Stimulated activated CD4-positive, alpha-beta T cell treated with anti-CD3 and anti-CD28 coated beads, TNF-alpha, amount 100 ng/mL, for 4 hours (primary cell): ENCODE data around the gene OR52W1.

Experiments
- DNase-seq, 3 experiments: peaks; one replicate each; pipeline ENCODE4 v3.0.0-alpha.2; 2020; ENCODE audit warnings: low read depth in 3 of 3

OR52W1 gene, protein sequence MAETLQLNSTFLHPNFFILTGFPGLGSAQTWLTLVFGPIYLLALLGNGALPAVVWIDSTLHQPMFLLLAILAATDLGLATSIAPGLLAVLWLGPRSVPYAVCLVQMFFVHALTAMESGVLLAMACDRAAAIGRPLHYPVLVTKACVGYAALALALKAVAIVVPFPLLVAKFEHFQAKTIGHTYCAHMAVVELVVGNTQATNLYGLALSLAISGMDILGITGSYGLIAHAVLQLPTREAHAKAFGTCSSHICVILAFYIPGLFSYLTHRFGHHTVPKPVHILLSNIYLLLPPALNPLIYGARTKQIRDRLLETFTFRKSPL

DNA sequence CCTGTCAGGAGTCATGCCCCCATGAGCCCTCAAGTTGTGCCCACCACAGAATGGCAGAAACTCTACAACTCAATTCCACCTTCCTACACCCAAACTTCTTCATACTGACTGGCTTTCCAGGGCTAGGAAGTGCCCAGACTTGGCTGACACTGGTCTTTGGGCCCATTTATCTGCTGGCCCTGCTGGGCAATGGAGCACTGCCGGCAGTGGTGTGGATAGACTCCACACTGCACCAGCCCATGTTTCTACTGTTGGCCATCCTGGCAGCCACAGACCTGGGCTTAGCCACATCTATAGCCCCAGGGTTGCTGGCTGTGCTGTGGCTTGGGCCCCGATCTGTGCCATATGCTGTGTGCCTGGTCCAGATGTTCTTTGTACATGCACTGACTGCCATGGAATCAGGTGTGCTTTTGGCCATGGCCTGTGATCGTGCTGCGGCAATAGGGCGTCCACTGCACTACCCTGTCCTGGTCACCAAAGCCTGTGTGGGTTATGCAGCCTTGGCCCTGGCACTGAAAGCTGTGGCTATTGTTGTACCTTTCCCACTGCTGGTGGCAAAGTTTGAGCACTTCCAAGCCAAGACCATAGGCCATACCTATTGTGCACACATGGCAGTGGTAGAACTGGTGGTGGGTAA lies at the start of gene OR52W1:
TSS of gene OR52W1 (plus strand) at position 51 of the 637 bp plus-strand sequence. CDS start at position 51, 0 bp downstream.
- no peak for DNase-seq

DNA sequence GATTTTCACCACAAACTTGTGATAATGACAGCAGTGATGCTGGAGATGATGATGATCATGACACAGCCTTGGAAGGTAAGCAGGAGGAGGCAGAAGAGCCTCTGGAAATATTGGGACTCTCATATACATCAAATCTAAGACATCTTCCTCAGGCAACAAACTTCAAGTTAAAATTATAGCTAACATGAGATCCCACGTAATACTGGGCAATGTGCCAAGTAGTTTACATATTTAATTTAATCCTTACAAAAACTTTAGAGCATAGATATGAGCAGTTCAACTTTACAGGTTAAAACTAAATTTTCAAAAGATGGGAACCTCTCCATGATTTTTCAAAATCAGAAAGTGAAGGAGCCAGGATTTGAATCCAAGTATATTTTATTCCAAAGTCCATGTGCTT lies 47.9 kb upstream of the OR52W1 start:
- no peak for DNase-seq

DNA sequence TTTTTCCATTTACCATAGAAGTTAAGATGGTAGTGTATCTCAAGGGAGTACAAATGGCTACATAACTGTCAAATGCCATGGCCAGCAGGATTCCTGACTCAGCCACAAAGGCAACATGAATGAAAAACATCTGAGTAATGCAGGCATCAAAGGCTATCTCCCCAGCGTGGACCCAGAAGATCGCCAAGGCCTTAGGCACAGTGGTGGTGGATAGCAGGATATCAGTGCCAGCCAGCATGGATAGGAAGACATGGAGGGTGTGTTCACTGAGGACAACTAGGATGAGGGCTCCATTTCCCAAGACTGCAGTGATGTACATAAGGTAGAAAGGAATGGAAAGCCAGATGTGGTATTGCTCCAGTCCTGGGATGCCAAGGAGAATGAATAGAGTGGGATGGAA lies 46.9 kb upstream of the OR52W1 start:
- no peak for DNase-seq

DNA sequence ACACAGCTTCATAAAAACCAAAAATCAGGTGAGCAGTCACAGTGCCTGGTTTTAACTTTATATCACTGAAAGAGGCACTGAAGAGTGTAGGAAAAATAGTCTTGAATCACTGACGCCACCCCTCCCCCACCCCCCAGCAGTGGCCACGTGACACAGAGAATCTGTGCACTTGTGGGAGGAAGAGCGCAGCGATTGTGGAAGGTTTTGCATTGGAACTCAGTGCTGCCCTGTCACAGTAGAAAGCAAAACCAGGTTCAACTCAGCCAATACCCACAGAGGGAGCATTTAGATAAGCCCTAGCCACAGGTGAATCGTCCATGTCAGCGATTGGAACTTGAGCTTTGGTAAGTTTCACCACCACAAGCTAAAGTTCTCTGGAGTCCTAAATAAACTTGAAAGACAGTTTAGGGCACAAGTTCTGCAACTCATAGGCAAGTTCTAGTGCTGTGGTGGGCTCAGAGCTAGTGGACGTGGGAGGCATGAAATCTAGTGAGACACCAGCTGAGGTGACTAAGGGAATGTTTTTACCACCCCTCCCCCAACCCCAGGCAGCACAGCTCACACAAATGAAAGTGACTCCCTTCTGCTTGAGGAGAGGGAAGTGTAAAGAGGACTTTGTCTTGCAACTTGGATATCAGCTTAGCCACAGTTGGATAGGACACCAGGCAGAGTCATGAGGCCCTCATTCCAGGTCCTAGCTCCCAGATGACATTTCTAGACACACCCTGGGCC lies 42.2 kb upstream of the OR52W1 start:
- no peak for DNase-seq

DNA sequence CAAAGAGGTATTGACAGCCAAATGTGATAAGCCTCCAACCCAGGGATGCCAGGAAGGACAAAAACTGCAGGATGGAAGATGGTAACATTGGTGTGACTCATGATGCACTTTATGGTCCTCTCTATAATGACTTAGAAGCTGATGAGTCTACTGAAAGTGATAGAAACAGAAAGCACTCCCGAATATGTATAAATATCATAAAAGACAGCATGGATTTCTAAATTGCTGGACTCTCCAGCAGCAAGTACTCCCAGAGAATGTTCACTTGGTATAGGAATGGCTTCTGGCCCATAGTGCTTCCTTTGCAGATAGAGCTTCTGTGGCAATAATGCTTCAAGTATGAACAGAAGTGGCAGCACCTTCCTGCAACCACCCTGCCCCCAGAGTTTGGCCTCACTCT lies 28.8 kb upstream of the OR52W1 start, which contains the start of gene OR52B2:
TSS of gene OR52B2 (minus strand) at position 101 of the 400 bp plus-strand sequence. CDS start at position 101, 0 bp downstream.
- no peak for DNase-seq

DNA sequence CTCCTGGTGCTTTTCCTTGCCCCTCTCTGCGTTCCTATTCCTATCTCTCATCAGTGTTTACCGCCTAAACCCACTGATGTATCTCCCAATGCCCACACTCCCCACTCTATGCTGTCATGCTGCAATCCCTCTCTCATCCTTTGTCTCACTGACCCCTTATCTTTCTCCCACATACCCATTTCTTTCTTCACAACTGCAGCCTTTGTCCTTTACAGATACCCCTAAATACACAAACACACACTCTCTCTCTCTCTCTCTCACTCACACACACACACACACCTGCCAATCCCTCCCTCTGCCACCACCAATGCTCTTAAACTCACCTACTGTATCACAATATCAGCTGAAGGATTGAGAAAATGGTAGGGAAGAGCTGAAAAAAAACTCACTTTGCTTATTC lies 23.6 kb upstream of the OR52W1 start:
- no peak for DNase-seq

DNA sequence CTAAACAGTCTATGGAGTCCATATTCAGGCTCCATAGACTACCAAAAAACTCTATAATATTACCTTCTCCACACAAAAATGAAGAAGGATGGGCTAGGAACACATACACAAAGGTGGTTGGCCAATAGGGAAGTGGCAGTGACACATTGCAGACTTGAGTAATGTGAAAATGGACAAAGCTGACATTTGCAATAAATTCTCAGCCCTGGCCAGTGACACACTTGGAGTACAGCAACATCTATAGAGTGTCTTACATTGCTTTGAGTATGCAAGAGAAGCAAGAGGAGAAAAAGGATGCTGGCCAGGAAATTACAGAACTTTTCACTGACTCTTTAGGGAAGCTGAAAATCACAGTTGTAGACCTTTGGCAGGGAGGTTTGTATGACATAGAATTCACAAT lies 7.3 kb upstream of the OR52W1 start:
- no peak for DNase-seq

DNA sequence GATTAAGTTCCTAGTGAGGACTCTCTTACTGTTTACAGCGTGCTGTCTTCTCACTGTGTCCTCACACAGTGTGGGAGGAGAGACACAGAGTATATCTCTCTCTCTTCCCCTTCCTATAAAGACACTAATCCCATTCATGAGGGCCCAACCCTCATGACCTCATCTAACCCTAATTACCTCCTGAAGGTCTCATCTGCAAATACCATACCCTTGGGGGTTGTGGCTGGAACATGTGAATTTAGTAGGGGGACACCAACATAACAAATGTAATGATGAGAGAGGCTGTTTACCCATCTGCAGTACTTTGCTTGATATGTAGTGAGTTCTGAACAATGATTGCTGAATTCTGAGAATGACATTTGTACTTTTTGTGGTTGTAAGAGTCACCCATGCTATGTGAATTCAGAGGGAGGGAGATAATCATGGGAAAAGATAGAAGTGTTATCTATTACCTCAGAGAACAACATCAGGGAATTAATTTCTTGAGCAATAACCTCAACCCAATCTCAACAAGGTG lies 4.9 kb upstream of the OR52W1 start:
- no peak for DNase-seq

DNA sequence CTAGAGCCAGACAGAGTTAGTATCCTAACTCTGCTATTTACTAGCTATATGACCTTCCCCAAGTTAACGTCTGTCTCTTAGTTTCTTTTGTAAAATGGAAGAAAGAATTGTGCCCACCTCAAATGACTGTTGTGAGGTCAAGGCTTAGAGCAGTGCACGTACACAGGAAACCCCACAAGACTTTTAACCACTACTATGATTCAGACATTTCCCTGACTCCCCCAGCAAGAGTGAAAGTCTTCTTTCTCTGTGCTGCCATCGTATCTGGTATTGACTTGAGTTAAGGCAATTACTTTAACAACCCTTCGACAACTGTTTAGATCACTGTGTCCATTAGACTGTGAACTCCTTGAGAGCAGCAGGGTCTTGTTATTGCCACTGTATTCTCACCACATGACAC lies 2.6 kb upstream of the OR52W1 start:
- no peak for DNase-seq

DNA sequence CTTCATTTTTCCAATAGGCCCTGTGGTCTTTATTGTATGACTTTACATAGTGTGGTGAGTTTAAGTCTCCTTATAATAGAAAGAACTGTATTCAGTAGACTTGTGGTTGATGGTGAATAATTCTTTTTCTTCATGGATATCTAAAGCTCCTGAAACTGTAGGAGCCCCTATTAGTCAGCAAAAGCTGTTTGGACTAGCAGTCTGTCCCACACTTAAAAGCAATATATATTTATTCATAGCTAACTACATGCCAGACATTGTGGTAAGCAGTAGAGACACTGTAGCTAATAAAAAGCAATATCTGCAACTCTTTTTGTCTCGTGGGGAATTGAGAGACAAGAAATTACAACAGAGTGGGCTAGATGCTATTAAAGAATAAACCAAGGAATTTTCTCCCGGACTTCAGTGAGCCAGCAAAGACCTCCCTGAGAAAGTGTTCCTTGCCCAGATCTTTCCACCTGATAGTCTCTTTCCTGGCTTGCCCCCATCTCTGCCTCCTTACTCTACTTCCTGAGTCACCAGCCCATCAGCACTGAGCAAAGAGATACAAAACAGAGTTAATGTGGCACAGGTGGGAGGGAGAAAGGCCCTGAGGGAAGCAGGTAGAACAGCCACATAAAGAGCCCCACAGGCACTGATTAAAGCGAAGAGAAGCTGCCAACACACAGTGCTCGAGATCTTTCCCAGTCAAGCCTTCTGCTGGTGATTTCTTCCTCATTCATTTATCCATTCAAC lies 1.4 kb upstream of the OR52W1 start:
- no peak for DNase-seq

DNA sequence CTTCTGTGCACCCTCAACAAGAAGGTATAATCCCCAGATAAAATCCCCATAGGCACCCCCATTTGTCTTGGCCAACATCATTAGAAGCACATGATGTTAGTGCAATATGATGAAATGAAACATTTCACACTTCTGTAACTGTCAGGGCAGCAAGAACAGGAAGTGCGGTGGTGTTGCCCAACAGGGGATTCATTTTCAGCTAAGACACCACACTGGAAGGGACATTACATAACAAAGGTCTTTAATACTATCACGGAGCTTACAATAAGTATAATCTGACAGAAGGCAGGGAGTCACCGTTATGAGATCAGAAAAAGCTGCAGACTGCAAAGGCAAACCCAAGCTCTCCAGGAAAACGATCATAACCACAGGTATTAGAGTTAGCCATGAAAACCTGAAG lies 2.0 kb downstream of the OR52W1 start:
- no peak for DNase-seq

DNA sequence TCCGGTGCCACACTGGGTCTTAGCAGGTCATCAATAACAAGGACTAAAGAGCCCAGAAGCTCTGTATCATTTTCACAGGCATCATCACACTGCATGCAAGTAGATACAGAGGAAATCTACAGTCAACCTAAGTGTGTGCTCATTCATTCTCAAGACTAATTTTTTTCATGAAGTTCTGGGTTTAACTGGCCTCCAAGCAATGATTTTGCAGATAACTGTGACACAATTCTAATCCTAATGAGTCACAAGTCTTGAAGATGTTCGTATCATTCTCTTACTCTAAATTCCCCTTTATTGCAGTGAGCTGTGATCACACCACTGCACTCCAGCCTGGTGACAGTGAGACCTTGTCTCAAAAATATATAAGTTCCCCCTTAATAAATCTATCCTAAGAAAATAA lies 2.5 kb downstream of the OR52W1 start:
- no peak for DNase-seq

DNA sequence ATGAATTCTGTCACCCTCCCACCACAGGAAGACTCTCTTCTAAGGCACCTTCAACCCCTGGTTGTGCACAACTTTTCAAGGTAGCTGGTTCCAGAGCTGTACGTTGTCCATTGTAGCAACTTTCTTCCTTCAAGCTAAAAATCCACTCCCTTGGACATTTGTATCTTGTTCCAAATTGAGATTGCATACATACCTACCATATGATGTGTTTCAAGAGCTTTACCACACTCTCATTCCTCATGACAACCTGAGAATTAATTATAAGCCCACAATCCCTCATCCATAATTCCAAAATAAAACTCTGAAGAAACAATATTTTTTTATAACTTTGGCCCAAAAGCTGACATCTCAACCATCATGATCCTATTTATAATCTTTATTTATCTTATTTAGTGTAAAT lies 3.0 kb downstream of the OR52W1 start:
- no peak for DNase-seq

DNA sequence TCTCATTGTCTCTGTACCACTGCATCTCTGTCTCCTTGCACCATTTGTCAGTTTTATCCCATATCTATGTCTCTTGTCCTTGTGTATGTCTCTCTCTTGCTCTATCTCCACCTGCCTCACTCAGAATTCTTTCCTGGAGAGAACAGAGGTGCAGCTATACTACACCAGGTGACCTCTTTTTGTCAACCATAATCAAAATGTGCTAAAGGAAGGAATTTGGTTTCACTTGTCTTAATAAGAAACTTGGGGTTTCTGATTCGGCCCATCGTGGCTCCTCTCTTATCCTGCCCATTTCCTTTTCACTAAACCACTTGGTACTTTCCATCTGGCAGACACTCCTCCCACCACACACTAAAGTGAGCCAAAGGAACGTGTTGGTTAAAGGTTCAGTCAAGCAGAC lies 4.3 kb downstream of the OR52W1 start:
- no peak for DNase-seq

DNA sequence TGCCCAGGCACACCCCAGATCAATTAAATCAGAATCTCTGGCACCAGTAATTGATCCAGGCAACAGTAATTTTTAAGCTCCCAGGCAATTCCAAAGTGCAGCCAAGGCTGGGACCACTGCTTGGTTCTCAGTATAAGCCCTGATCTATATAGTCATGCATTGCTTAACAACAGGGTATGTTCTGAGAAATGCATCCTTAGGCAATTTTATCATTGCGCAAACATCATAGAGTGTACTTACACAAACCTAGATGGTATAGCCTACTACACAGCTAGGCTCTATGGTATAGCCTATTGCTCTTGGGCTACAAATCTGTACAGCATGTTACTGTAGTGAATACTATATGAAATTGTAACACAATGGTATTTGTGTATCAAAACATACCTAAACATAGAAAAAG lies 5.7 kb downstream of the OR52W1 start:
- DNase-seq = no peak

DNA sequence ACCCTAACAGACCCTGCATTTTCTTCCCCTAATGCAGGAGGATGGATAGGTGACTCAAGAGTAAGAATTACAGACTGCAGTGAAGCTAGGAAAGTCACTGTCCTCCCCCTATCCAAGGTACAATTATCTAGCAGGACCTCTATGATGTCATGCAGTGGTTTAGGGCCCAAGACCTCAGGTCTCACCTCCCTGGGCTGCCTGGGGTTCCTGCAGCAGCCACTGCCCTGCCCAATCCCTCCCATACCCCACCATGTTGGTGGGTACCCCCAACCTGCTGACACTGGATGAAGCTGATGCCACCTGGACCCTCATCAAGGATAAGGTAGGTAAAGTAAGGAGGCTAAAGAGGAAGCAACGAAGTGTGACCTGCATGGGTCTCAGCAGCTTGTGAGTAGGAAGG lies 6.3 kb downstream of the OR52W1 start, which contains the start of gene C11orf42:
TSS of gene C11orf42 (plus strand) at position 192 of the 400 bp plus-strand sequence. CDS start at position 251, 59 bp downstream.
- no peak for DNase-seq

DNA sequence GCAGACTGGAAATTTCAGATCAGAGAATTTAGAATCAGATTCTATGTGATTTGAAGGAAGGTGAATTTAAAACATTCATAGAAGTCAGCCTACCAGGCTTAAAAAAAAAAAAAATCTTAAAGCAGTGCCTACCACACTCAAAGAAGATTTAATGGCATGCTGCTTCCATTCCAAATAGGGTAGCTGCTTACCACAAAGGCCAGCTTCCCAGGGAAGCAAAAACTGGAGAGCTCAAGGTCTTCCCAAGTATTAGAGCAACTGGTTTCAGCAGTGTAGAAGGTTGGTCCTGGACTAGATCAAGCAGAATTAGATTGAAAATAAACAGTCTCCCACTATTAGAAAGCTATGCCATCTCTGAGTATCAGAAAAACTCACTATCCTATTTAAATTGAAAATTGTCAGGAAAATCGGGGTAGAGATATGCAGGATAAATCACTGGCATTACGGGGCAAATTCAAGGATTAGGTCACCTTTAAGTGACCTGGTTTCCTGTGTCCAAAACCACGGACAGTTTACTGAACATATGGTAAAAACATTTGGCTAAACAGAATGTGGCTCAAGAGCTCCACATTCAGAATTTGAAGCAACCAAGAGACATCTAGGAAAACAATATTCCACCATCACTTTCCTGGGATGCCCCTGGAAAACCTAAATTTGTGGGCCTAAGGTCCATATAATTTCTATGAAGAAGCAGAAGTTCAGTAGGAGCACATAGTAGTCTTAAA lies 7.6 kb downstream of the OR52W1 start:
- DNase-seq = no peak

DNA sequence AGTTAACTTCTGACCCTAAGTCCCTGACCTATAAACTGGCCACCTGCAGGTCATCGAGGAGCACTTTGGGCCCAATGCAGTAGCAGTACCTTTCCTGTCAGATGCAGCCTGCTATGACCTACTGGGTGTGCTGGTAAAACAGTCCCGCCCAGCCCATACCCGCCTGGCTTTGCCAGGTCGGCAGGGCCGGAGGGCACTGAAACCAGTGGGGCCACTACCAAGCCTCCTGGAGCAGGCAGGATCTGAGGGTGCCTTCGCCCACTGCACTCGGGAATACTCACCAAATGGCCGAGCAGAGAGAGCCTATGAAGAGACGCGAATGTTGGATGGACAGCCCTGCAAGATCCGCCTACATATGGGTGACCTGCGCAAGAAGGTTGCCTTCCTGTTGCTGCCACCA lies 10.8 kb downstream of the OR52W1 start:
- DNase-seq = no peak

DNA sequence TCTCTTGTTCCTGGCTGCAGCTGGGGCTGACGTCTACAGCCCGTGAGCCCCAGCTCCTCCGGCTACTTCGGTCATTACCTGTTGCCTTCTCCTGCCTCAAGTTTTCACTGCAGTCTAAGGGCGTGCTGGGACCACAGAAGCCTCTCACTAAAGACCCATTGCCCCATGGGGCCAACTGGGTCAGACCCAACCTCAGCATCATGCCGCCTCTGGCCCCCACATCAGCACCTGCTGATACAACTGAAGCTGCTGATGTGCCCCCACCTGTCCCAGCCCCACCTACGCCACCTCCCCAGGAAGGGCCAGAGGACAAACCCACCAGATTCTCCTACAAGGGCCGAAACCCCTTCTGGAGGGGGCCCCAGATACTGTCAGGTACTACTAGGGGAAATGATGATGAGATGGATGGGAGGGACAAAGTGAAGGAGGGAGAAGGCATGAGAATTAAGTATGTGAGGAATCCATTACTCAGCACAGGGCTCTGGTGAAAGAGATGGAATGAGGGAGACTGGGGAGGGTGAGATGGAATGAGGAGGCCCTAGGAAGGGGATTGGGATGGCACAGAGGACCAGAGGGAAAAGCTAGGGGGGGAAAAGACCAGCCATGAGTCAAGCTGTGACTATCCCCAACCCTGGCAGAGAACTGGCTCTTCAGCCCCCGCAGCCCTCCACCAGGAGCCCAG lies 11.4 kb downstream of the OR52W1 start:
- DNase-seq = no peak

DNA sequence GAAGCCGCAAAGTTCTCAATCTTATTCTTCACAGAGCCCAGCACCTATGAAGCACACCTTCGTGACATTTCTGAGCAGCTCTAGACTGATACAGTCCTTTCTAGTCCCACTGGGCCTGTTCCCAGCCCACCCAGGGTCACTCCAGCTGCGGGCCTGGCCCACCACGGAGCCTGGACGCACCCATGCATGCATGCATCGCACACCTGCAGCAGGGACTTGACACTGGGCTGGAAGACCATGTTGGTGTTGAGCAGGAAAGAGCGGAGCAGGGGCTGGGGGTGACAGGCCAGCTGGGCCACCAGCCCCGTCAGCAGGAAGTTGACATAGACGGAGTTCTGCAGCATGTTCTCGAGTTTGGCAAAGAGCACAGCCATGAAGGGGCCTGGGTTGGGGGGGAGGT lies 15.5 kb downstream of the OR52W1 start:
- DNase-seq = no peak

DNA sequence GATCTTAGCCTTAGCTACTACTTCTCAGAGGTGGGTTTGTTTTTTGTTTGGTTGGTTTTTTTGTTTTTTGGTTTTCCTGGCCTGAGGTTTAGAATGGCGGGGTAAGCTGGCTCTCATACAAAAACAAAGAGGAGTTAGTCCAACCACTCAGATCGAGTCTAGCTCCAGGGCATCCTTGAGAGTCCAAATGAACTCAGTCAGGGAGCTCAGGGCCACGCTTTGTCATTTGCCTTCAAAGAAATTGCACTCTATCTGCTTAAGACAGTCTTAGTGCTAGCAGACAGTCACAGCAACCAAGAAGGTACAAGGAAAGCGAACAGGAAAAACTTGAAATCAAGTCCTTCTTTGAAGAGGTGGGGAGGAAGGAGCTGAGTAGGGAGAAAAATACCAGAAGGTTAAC lies 17.5 kb downstream of the OR52W1 start:
- no peak for DNase-seq
